Measurements from ENCODE around the gene AP1S1.

DNA sequence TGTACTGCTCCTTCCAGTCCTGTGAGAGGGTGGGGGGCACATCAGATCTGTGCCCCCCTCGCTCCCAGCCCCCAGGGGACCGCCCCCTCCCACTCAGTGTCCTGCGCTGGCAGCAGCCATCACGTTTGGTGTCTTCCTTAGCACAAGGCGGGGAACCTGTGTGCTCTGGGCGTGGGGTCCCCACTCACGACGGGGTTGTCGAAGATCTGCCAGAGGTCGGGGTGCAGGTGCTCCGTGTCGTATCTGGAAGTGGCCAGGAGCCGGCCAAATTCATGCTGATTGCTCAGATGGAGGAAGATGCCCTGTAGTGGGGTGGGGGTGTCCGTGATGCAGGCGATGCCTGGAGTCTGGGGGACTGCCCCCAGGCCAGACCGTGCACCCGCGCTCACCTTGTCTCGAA lies 55.9 kb downstream of the AP1S1 start:
- no peak for TF ChIP-seq POLR2AphosphoS5 (IDR thresholded peaks at IDR 0.05; ENCODE audit: low read depth, low read length)
- no peak for TF ChIP-seq POLR2A (IDR thresholded peaks at IDR 0.05; ENCODE audit: low read depth, low read length)
- TF ChIP-seq TAF1 (IDR thresholded peaks at IDR 0.05; ENCODE audit: borderline replicate concordance, low read depth, low read length) = no peak
